Activated CD4-positive, alpha-beta T cell treated with anti-CD3 and anti-CD28 coated beads, Interleukin-2, amount 50 U/mL, for 48 hours (primary cell): Measurements from ENCODE around the gene ALKBH4.

ENCODE experiments used
- DNase-seq, 2 experiments: peaks; one replicate each; pipeline ENCODE4 v3.0.0-alpha.2; 2020

Gene ALKBH4

DNA sequence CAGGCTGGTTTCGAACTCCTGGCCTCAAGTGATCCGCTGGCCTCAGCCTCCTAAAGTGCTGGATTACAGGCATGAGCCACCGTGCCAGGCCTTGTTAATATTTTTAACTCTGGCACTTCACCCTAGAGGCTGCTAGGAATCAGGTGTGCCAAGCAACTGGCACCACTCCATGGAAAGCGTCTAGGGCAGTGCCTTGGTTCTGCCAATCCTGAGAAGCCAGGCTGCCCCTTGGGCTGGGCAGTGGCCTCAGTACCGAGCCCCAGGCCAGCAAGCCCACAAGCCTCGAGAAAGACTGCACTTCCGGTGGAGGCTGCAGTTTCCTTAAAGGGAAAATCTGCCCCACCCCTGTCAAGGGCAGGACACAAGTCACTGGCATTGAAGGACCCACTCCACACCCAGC is 11.3 kb downstream of the ALKBH4 start:
- DNase-seq: no peak

DNA sequence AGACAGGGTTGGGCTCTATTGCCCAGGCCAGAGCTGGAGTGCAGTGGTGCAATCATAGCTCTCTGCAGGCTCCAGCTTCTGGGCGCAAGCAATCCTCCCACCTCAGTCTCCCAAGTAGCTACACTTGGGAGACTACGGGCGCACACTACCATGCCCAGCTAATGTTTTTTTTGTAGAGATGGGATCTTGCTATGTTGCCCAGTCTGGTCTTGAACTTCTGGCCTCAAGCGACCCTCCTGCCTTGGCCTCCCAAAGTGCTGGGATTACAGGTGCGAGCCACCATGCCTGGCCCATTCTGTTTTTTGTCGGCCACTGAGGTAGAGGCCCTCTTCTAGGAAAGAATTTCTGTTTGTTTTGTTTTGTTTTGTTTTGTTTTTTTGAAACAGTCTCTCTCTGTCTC is 12.2 kb downstream of the ALKBH4 start:
- DNase-seq: no peak

GRCh38 chr7:102451371-102452054 is 13.2 kb downstream of the ALKBH4 start:
- no peak for DNase-seq

GRCh38 chr7:102450242-102450641 is 14.4 kb downstream of the ALKBH4 start:
- DNase-seq: peak; percentile 52 to 64

DNA sequence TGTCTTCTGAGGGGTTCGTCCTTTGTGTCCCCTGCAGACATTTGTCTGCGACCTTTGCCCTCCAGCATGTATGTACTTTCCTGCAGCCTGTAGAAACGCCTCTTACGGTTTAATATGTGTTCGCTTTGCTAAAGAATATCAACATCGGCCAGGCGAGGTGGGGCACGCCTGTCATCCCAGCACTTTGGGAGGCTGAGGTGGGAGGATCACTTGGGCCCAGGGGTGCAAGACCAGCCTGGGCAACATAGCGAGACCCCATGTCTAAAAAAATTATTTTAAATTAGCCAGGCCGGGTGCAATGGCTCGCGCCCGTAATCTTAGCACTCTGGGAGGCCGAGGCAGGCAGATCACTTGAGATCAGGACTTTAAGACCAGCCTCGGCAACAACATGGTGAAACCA is 15.5 kb downstream of the ALKBH4 start:
- no peak for DNase-seq

DNA sequence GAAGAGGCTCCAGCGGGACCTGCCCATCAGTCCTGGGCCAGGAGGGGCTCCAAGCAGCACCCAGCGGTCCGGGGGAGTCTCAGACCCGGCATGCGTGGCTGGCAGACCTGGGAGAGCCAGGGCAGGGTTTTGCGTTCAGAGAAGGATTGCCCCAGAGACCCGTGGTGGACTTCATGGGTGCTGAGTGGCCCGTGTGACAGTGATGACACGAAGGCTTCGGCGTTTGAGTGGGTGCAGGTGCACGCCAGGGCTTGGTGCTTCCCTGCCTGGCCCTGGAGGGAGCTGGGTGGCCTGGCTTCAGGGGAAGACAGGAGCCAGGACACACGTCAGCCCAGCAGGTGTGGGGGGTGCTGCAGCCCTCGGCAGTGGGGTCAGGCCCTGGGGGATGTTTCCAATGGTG is 17.4 kb downstream of the ALKBH4 start:
- DNase-seq: no peak

- DNase-seq: no peak
Measured at GRCh38 chr7:102446387-102447156, 18.1 kb downstream of the ALKBH4 start.

DNA sequence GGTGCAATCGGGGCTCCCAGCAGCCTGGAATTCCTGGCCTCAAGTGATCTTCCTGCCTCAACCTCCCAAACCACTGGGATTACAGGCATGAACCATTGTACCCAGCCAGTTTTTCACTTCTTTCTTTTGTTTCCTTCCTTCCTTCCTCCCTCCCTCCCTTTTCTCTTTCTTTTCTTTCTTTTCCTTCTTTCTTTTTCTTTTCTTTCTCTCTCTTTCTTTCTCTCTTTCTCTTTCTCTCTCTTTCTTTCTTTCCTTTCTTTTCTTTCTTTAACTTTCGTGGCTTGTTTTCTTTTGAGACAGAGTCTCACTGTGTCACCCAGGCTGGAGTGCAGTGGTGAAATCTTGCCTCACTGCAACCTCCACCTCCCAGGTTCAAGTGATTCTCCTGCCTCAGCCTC is 19.0 kb downstream of the ALKBH4 start:
- DNase-seq: no peak

DNA sequence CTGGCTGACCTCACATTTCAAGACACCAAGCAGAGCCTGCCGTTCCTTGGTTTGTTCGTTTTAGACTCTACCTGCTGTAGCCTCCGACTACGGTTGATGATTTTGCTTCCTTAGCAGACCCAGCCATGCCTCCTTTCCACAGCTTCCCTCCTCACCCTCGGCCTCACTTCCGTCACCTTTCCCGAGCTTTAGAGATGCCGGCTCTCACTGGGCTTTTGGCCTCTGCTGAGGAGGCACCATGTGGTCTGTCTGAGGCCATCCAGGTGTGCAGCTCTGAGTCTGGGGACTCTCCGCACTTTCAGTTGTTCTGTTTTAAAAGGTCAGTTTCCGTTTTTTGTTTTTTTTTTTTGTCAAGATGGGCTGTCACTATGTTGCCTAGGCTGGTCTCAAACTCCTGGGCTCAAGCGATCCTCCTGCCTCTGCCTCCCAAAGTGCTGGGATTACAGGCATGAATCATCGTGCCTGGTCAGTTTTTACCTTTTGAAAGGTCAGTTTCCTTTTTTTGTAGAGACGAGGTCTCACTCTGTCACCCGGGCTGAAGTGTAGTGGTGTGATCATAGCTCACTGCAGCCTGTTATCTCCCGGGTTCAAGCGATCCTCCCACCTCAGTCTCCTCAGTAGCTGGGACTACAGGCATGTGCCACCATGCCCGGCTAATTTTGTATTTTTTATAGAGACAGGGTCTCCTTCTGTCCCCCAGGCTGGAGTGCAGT is 19.5 kb downstream of the ALKBH4 start:
- DNase-seq: no peak

DNA sequence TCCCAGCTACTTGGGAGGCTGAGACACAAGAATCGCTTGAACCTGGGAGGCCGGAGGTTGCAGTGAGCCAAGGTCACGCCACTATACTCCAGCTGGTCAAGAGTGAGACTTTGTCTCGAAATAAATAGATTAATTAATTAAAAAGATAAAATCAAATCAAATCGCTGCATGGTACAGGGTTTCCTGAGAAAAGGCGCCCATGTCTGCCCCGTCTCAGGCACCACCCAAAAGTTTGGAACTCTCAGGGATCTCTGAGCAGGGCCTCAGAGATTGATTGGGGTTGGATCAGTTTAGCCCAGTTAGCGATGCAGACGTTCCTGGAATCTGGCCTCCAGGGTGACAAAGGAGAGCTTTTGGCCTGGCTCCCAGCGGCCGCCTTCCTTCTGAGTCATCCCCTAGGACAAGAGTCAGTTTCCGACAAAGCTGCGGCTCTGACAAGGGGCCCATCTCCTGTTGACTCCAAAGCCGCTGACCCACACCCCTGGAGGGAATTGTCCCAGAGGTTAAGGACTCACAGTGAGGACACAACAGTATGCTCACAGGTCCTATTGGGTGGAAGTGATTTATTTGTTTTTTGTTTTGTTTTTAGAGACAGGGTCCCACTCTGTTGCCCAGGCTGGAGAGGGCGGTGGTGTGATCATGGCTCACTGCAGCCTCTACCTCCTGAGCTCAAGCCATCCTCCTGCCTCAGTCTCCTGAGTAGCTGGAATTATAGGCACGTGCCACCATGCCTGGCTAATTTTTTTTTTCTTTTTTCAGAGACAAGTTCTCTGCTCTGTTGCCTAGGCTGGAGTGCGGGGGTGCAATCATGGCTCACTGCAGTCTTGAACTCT is 24.5 kb downstream of the ALKBH4 start:
- no peak for DNase-seq

DNA sequence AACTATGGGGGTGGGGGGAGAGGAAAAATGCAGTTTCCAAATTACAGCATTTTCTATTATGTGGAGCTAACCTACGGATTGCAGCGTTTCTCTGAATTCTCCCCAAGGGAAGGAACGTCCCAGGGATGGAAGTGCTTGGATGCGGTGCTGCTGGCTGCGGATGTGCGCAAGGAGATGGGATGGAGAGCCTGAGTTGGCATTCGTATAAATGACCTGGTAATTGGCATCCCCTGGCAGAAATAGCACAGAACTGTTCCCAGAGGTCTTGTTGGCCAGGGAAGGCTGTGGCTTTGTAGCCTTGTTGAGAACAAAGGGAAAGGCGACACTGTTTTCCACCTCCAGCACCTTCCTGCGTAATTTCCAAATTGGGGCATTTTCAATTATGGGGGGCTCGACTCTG is 28.5 kb downstream of the ALKBH4 start:
- no peak for DNase-seq

- peak; percentile 33 to 44 for DNase-seq
Measured at GRCh38 chr7:102434039-102434486, 30.6 kb downstream of the ALKBH4 start.

DNA sequence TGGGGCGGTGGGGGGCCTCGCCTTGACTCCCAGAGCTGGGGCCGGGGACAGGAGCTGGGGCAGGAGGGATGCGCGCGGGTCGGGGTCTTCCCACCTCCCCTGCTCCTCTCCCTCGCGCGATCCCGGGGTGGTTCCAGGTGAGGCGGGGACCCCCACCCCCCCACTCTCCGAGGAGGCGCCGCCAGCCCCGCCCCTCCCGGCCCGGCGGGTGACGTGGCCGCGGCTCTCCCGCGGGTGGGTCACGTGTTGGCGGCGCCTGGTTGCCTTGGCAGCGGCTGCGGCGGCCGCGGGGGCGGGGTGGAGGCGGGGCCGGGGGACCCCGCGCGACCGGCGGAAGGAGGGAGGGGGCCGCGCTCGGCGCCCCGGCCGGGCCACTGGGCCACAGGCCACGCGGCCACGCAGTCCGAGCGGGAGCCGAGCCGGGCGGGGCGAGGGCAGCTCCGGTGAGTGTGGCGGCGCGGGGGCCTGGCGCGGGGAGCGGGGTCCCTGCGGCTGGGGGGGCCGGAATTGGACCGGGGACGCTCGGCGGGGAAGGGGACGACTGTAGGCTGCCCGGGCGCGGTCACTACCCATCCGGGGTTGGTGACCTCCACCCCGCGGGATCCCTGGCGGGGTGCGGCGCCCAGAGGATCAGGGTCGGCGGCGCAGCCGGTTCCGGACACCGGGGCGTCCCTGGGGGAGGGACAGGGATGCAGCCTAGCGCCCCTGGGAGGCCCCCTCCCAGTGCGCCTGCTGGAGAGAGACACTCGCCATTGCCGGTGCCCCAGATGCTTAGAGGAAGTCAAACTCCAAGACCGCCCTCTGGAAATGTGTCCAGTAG is 31.2 kb downstream of the ALKBH4 start, which contains the start of gene ORAI2:
Gene ORAI2 (plus strand): TSS at position 357 of the 820 bp plus-strand sequence. CDS start 5,382 bp downstream, outside the sequence.
- peak; percentile 85 to 88 for DNase-seq

- DNase-seq: peak in 1 of 2 experiments; percentile 20
Measured at GRCh38 chr7:102432442-102433218, 32.0 kb downstream of the ALKBH4 start.

DNA sequence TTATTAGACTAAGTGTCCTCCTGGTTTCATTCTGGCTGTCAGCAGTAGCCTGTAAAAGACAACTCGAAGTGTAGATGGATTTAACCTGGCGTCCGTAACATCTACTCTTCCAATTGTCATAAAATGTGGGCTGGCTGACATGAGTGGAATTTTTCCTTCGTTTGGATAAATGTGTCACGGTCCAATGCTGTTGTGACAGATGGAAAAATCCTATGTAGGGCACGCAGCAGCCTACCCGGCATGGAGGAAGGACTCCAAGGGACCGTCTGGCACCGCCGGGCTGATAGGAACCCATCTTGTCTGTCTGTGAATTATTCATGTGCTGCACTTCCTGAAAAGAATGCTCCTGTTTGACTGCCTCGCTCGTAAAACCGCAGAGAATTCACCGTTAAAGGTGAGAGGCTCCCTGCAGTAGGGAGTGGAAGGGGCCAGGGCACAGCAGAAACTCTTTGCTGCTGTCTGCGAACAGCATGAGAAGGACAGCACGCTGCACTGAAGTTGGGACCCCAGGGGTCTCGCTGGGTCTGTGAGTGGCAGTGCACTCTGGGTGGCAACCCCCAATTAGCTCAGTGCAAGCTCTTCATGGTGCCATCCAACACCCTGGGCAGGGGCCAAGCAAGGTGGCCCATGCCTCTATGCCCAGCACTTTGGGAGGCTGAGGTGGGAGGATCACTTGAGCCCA is 32.9 kb downstream of the ALKBH4 start:
- peak; percentile 41 to 56 for DNase-seq

GRCh38 chr7:102429141-102429899 is 35.3 kb downstream of the ALKBH4 start:
- DNase-seq: no peak

GRCh38 chr7:102427019-102427405 is 37.7 kb downstream of the ALKBH4 start:
- DNase-seq: no peak

DNA sequence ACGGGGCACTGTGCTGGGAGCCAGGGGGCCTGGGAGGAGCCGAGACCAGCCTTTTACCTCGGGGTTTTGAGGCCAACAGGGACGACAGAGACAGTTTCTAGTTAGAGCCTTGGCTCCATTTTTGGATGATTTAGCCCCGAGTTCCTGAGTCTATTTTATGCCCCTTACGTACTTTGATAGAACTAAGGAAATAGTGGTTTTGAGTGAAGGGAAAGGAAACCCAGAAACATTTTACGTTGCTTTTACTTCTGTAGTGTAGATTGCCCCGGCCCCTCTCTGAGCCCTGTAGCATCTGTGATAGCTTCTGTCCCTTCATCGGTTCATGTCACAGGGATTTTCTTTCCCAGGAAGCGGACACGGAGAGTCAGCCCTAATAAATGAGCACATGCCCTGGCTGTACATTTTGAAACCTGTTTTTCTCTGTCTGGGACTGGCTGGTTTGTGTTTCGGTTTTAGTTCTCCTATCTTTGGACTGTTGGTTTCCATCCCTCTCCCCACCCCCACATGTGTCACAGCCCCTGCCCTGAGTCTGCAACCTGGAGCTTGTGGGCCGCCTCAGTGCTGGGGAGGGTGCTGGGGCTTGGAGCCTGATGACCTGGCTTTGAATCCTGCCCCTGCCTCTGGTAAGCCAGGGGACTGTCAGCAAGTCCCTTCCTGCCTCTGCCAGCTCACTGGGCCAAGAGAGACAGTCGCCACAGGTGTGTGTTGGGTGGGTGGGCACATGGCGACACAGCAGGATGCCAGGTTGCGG is 38.2 kb downstream of the ALKBH4 start:
- DNase-seq: peak; percentile 78 to 85
